GM13977 (cell line): Measurements from ENCODE around the gene ZBTB17.

Experiments used
- DNase-seq: peaks from one replicate; pipeline ENCODE4 v3.0.0; 2012; ENCODE audit warnings: low spot score
- CTCF ChIP-seq: IDR thresholded peaks from 2 replicates; pipeline ENCODE4 v1.5.1; 2012; ENCODE audit warnings: mild to moderate bottlenecking, control low read depth; ENCODE audit not compliant: insufficient read depth; ENCODE audit errors: extremely low read depth, missing control alignments
- in situ Hi-C: fragments of 300-500 bp; cut with MboI; formaldehyde crosslinking; loops from one replicate; pipeline ENCODE4 v1.12.0; 2022; ENCODE audit warnings: low sequenced_read_pairs, low pct_unique_long_range_greater_than_20kb, mixed read lengths, inconsistent platforms; ENCODE audit not compliant: unreplicated experiment

ZBTB17 gene

DNA sequence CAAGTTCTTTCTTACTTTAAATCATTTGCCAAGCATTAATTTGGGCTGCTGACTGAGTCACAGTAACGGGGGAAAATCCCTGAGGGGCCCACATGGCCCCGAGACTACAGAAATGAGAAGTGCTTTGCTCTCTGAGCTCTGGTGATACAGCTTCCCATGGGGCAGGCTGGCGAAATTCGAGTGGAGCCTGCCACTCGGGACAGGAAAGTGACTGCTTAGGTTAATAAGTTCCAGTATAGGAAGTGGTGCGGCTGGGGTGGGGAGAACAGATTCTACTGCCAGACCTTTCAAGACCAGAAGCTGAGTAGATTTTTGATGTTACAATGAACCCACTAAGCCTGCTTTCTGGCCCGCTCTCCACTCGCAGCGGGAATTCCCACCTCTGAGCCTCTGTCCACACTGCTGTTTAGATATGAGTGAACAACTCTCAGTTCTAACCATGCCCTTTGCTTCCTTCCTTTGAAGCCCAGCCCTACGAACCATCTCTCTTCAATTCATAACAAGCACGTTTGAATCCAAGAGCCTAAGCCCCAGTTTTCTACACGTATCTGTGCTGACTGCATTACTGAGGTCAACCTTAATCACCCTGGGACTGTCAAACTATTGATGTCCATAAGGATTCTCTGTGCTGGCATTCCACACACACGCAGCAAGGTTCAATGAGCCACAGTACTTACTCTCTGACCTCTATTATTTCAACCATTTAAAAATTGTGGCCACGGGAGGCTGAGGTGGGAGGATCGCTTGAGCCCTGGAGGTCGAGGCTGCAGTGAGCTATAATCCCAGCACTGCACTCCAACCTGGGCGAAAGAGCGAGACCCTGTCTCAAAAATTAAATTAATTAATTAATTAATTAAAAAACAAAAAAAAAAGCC, 9.6 kb downstream of the ZBTB17 start:
- in situ Hi-C loops = no loop called here
- no peak for TF ChIP-seq CTCF
- DNase-seq = peak; percentile 89

- DNase-seq = no peak
- no peak for TF ChIP-seq CTCF
- in situ Hi-C loops = no loop called here
Observed at GRCh38 chr1:15965228-15965767, 10.6 kb downstream of the ZBTB17 start.

GRCh38 chr1:15963968-15964648, 11.8 kb downstream of the ZBTB17 start:
- DNase-seq = no peak
- no peak for TF ChIP-seq CTCF
- in situ Hi-C loops = no loop called here

DNA sequence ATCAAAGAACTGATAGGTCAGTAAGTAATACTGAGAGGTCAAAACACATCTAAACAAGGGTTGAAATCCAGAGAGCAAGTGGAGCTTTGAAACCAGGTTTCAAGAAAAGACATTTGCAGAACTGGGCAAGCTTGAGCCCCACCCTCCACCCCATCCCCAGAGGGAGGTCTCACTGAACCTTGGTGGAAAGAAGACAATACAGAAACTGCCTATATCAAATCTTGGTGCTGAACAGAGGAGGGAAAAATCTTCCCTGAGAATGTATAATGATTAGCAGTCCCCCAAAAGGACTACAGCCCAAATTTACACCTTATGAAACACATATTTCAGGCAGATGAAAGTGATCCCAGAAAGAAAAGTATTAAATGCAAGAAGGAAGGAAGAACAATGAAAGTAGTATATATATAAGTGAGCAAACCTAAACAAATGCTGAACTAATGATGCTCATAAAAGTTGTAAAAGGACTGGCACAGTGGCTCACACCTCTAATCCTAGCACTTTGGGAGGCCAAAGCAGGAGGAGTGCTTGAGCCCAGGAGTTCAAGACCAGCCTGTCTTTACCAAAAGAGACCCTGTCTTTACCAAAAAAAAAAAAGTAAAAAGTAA, 12.4 kb downstream of the ZBTB17 start:
- DNase-seq = no peak
- TF ChIP-seq CTCF = no peak
- in situ Hi-C loops = no loop called here

DNA sequence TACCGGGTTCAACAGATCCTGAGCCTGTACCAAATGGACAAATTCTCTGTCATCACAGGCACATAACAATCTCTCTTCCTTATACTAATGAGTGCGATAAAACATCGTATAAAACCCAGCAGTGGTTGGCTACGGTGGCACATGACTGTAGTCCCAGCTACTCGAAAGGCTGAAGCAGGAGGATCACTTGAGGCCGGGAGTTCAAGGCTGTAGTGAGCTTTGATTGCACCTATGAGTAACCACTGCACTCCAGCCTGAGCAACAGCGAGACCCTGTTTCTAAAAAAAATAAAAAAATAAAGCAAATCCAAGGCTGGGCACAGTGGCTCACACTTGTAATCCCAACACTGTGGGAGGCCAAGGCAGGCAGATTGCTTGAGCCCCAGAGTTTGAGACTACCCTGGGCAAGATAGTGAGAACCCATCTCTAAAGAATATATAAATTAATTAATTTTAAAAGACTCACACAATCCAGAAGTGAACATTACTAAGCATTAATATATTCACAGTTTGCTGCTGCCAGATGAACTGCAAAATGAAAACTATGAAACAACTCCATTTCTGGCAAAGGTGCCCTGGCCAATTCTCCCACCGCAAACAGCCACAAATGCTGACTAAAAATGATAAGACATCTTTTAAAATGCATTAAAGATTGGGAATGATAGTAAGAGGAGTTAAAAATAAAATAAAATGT, 13.1 kb downstream of the ZBTB17 start:
- TF ChIP-seq CTCF = no peak
- in situ Hi-C loops = no loop called here
- DNase-seq = no peak

GRCh38 chr1:15962176-15962575, 13.7 kb downstream of the ZBTB17 start:
- DNase-seq = no peak
- in situ Hi-C loops = no loop called here
- no peak for TF ChIP-seq CTCF
